NB4 (cell line): Measurements from ENCODE around the gene RSPH6A.

Experiments used
- CTCF ChIP-seq: IDR thresholded peaks from one replicate; pipeline ENCODE4 v1.5.1; 2012; ENCODE audit warnings: low read depth, low read length
- MYC ChIP-seq: IDR thresholded peaks from 2 replicates; pipeline ENCODE4 v1.6.1; 2011; ENCODE audit warnings: low read depth, low read length
- POLR2A ChIP-seq: IDR thresholded peaks from 2 replicates; pipeline ENCODE4 v1.6.1; 2011; ENCODE audit warnings: mild to moderate bottlenecking; ENCODE audit not compliant: insufficient read length; ENCODE audit errors: extremely low read depth
- TF ChIP-seq, protein P1 (sequence below): IDR thresholded peaks from 2 replicates; pipeline ENCODE4 v1.6.1; 2011; ENCODE audit warnings: low read depth, low read length

DNA sequence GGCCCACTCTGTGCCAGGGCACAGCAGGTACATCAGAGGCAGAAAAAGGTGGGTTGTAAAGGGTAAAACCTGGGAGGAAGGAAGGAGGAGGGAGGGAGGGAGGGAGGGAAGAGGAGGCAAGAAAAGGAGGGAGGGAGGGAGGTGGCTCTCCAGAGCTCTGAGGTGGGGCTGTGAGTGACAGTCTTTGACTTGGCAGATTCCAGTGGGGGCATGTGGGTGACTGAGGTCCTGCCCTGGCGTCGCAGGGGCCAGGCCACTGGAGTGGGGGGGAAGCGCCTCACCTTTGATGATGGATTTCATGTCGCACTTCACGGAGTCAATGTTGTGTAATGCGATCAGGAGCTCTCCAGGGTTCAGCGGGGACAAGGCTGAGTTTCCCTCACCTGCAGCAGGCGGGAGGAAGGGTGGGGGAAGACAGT lies 6.0 kb upstream of the RSPH6A start:
- TF ChIP-seq, protein P1, sequence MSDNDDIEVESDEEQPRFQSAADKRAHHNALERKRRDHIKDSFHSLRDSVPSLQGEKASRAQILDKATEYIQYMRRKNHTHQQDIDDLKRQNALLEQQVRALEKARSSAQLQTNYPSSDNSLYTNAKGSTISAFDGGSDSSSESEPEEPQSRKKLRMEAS = no peak
- no peak for TF ChIP-seq CTCF
- no peak for TF ChIP-seq POLR2A
- TF ChIP-seq MYC = no peak
